GM20431 (cell line): Measurements from ENCODE around the gene CALCOCO1.
"Not testable (repeated sequence)": the region's sequence is repeated elsewhere in the genome, so short reads cannot be mapped to it uniquely, and the experiment has no call there.

Experiments
- in situ Hi-C: fragments of 300-500 bp; cut with MseI, MboI; formaldehyde crosslinking; loops from one replicate; pipeline ENCODE4 v1.15.0; 2020; ENCODE audit warnings: low sequenced_read_pairs; ENCODE audit not compliant: unreplicated experiment

Gene CALCOCO1

DNA sequence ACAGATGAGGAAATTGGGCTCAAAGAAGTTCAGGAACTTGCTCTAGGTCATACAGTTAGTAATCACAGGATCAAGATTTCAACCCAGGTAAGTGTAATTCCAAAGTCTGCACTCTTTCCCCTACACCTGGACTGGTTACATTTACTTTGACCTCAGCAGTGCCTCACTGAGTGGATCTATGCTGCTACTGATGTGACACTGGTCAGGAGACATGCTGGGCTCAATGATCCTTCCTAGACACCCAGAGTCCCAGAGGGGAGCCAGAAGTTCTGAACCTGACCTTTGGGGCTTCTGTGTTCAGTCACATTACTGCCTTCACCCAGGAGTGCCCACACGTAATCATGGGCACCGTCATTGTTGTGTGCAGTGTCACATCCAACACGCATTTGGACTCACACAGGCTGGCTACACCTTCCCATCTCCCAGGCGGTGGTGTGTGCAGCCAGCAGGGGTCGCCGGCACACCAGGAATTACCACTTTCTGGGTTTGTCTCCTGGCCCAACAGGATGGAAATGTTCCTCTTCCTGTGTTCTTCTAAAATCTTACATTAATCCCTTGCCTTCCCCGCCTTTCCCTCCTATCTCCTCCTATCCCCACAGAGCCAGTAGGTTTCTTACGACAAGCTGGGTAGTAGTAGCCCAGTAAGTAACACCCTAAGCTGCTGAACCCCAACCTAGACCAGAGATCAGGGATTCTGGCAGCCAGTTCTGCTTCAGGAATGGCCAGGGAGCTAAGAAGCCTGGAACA, 25.6 kb downstream of the CALCOCO1 start:
- in situ Hi-C loops: loop anchor here (5.0 kb wide), 1 partner anchor 41 kb away; no protein-coding TSS in a partner anchor

GRCh38 chr12:53700567-53700966, 26.7 kb downstream of the CALCOCO1 start:
- in situ Hi-C loops: loop anchor here (5.0 kb wide), 1 partner anchor 42 kb away; no protein-coding TSS in a partner anchor

DNA sequence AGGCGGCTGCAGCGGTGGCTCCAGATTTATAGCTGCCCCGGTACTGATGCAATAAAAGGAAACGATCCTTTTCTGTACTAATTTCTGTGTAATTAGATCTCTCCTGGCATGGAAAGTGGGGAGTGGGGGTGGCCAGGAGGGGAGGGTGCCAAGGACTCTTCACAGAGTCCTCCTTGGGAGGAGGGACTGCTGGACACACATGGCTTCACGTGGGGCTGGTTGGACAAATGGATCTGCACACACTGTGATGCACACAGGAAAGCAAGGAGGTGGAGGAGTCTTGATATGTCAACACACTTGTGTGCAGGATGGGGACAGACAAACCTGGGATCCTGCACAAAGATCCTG, 27.6 kb downstream of the CALCOCO1 start:
- in situ Hi-C loops: loop anchor here (5.0 kb wide), 1 partner anchor 43 kb away; no protein-coding TSS in a partner anchor

- in situ Hi-C loops: no loop called here
Observed at GRCh38 chr12:53698948-53699677, 28.1 kb downstream of the CALCOCO1 start.

GRCh38 chr12:53696655-53697331, 30.5 kb downstream of the CALCOCO1 start:
- in situ Hi-C loops: no loop called here

- in situ Hi-C loops: no loop called here
Observed at GRCh38 chr12:53696285-53696654, 31.0 kb downstream of the CALCOCO1 start.

- in situ Hi-C loops: no loop called here
Observed at GRCh38 chr12:53695152-53696145, 31.8 kb downstream of the CALCOCO1 start.

DNA sequence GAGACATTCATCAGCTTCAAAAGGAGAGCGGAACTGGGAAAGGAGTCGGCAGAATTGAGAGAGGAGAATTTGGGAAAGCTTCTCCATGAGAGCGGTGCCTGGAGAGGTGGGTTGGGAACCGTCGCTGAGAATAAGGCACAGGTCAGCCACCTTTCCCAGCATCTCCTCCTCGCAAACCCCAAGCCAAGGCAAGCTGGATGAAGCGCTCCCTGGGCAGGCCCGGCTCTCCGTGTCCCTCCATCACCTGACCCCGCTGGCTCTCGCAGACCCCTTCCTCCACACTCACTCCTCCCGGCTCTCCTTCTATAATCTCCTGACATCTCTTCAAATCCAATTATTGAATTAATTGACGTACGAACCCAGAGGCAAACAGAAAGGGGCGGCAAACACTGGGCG, 32.5 kb downstream of the CALCOCO1 start:
- in situ Hi-C loops: no loop called here

DNA sequence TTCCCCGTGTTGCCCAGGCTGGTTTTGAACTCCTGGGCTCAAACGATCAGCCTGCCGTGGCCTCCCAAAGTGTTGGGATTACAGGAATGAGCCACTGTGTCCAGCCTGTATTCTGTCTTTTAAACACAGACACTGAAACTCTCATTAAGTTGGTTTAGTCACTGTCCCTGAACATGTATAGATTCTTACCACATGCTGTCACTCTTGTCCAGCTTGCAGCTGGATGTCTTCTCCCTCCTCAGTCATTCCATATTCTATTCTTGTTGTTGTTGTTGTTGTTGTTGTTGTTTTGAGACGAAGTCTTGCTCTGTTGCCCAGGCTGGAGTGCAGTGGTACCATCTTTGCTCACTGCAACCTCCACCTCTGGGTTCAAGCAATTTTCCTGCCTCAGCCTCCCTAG, 39.1 kb downstream of the CALCOCO1 start:
- in situ Hi-C loops: no loop called here

DNA sequence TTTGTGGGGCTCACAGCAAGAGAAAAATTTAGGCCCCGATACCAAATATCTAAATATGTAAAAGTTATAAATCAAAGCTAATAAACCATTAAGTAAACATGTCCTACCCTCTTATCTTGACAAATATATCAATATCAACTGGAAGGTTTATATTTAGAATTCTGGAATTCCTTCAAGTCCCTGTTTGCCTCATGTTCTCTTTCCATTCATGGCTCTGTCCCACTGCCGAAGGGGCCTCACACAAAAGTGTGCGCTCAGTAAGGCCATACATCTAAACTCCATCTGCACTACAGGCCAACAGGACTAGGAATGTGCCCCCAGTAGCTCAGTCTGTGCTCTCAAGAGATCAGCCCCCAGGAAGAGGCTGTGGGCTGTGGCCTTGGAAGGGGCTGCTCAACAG, 40.8 kb downstream of the CALCOCO1 start:
- in situ Hi-C loops: no loop called here

GRCh38 chr12:53684654-53685220, 42.5 kb downstream of the CALCOCO1 start:
- in situ Hi-C loops: no loop called here

DNA sequence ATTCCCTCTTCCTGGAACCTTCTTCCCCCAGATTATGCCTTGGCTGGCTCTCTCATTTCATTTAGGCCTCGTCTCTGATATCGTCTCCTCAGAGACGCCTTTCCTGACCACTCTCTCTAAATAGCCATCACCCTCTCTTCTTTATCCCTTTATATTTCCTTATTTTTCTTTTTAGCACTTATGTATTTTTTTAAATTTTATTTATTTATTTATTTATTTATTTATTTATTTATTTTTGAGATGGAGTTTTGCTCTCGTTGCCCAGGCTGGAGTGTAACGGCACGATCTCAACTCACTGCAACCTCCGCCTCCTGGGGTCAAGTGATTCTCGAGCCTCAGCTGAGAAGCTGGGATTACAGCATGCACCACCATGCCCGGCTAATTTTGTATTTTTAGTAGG, 43.3 kb downstream of the CALCOCO1 start:
- in situ Hi-C loops: no loop called here

- in situ Hi-C loops: no loop called here
Observed at GRCh38 chr12:53683494-53683893, 43.8 kb downstream of the CALCOCO1 start.

DNA sequence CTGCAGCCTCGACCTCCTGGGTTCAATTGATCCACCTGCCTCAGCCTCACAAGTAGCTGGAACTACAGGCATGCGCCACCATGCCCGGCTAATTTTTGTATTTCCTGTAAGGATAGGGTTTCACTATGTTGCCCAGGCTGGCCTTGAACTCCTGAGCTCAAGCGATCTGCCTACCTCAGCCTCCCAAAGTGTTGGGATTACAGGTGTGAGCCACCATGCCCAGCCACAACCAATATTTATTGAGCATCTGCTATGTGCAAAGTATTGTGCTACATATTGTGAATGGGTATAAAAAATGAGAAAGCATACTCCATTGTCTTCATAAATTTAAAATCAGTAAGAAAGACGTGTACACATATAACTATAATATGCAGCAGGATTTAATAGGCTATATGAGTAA, 47.2 kb downstream of the CALCOCO1 start:
- in situ Hi-C loops: not testable (repeated sequence)

DNA sequence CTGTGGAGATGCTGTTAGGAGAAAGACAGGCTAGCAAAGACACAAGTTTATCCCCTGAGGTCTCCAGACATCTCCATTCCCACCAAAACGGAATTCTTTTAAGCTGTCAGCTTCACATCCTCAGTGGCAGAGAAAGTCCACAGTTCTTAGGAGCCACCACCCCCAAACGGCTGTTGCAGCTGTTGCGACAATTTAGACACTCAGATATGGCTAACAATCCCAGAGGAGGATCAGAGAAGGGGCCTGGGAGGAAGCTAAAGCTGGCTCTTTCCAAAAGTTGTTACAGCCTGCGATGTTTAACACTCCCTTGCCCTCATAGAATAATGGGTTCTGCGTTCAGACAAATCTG, 49.5 kb downstream of the CALCOCO1 start:
- in situ Hi-C loops: loop anchor here (10.0 kb wide), 1 partner anchor 133 kb away; no protein-coding TSS in a partner anchor

DNA sequence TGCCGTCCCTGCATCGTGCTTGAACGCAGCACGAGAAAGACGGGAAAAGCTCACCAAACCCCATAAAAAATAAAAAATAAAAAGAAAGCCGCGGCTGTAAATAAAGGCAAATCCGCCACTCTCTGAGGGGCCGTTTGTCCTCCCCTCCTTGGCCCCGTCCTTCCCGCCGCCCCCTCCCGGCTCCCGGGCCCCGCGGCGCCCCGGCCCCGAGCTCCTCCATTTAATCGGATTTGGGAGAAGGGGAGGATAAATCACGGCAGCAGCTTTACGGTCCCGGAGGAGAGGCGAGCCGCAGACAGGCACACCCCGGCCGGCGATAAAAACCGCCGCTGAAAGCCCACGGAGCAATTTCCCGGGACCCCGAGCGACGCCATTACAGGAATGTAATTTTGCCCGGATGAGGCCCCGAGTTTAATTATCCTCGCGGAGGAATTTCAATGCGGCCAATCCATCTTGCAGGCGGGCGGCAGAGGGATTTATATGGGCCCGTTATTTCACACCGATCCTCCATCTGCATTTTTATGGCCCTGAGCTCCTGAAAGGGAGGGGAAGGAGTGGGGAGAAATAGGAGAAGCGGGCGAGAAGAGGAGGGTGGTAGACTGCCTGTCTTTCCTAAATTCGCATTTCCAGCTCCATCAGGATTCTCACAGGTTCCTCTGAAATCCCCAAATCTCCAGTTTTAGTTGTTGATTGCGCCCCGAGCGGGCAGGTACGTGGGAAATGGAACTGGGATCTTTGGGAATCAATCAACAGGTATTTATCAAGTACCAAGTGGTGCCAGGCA, 50.0 kb downstream of the CALCOCO1 start:
- in situ Hi-C loops: loop anchor here (10.0 kb wide), 1 partner anchor 132 kb away; no protein-coding TSS in a partner anchor

- in situ Hi-C loops: loop anchor here (10.0 kb wide), 1 partner anchor 132 kb away; no protein-coding TSS in a partner anchor
Observed at GRCh38 chr12:53676656-53677015, 50.6 kb downstream of the CALCOCO1 start.

GRCh38 chr12:53675701-53676607, 51.3 kb downstream of the CALCOCO1 start, which contains the start of gene ATP5MC2:
TSS of gene ATP5MC2 (minus strand) at chr12:53676083. CDS start at chr12:53672614, 3,469 bp downstream.
- in situ Hi-C loops: loop anchor here (10.0 kb wide), 1 partner anchor 131 kb away; no protein-coding TSS in a partner anchor
